Muscle layer of colon (tissue), 2 donors: ENCODE measurements around the gene EPS15.

Source experiments
- H3K27ac ChIP-seq: one replicate; pipeline ENCODE4 v1.7.0; 2013; ENCODE audit warnings: low read depth, mild to moderate bottlenecking, low read length, moderate library complexity
- H3K27me3 ChIP-seq, 2 donors: one replicate each; pipeline ENCODE4 v1.7.0; 2013; ENCODE audit warnings: low read length in 2 of 2, mild to moderate bottlenecking in 2 of 2; ENCODE audit not compliant: insufficient read depth in 2 of 2, control insufficient read depth in 1 of 2
- H3K36me3 ChIP-seq: one replicate; pipeline ENCODE4 v1.7.0; 2013; ENCODE audit warnings: mild to moderate bottlenecking, low read length; ENCODE audit not compliant: insufficient read depth
- H3K4me1 ChIP-seq: one replicate; pipeline ENCODE4 v1.7.0; 2013; ENCODE audit warnings: mild to moderate bottlenecking, low read length; ENCODE audit not compliant: insufficient read depth
- H3K4me3 ChIP-seq, 2 donors: one replicate each; pipeline ENCODE4 v1.7.0; 2013; ENCODE audit warnings: low read length in 2 of 2, low read depth in 1 of 2, mild to moderate bottlenecking in 1 of 2, moderate library complexity in 1 of 2
- H3K9ac ChIP-seq: one replicate; pipeline ENCODE4 v1.7.0; 2013; ENCODE audit warnings: low read length
- H3K9me3 ChIP-seq: one replicate; pipeline ENCODE4 v1.7.0; 2013; ENCODE audit warnings: mild to moderate bottlenecking, low read length
- donor health status: abdominal sarcoma.
- donor health status: Adenocarcinoma of cecum.

The EPS15 gene

GRCh38 chr1:51340380-51340779 lies 178.7 kb downstream of the EPS15 start:
- Histone ChIP-seq H3K4me1 (no peaks in the 10 kb centered on the region), H3K27ac (no peak overlapping the region), H3K27me3 (peaks cover 13 to 27% of the 10 kb centered on the region in 2 donors), H3K4me3 (no peak overlapping the region), H3K9me3 (no peaks in the 10 kb centered on the region), H3K36me3 (no peaks in the 10 kb centered on the region), H3K9ac (no peak overlapping the region)

GRCh38 chr1:51336711-51337110 lies 182.4 kb downstream of the EPS15 start:
- Histone ChIP-seq H3K4me3 (no peak overlapping the region), H3K27ac (no peak overlapping the region), H3K36me3 (no peaks in the 10 kb centered on the region), H3K27me3 (no peaks in the 10 kb centered on the region), H3K9ac (no peak overlapping the region), H3K4me1 (no peaks in the 10 kb centered on the region), H3K9me3 (no peaks in the 10 kb centered on the region)

GRCh38 chr1:51336004-51336403 lies 183.1 kb downstream of the EPS15 start:
- no peak overlapping the region for H3K4me3 ChIP-seq
- no peak overlapping the region for H3K9ac ChIP-seq
- no peaks in the 10 kb centered on the region for H3K9me3 ChIP-seq
- no peak overlapping the region for H3K27ac ChIP-seq
- H3K4me1 ChIP-seq: peaks cover 4% of the 10 kb centered on the region
- no peaks in the 10 kb centered on the region for H3K36me3 ChIP-seq
- H3K27me3 ChIP-seq: peaks cover 0 to 3% of the 10 kb centered on the region in 2 donors

- H3K36me3 ChIP-seq: no peaks in the 10 kb centered on the region
- no peak overlapping the region for H3K4me3 ChIP-seq
- no peak overlapping the region for H3K27ac ChIP-seq
- H3K9me3 ChIP-seq: no peaks in the 10 kb centered on the region
- peaks cover 9% of the 10 kb centered on the region for H3K4me1 ChIP-seq
- no peak overlapping the region for H3K9ac ChIP-seq
- peaks cover 12 to 13% of the 10 kb centered on the region in 2 donors for H3K27me3 ChIP-seq
Observed at GRCh38 chr1:51331206-51332100, 187.6 kb downstream of the EPS15 start.

GRCh38 chr1:51330331-51331201 lies 188.5 kb downstream of the EPS15 start, which contains the start of gene TTC39A:
Gene TTC39A (minus strand): TSS chr1:51330562. CDS start chr1:51330477, 85 bp downstream.
- no peaks in the 10 kb centered on the region for H3K36me3 ChIP-seq
- H3K9me3 ChIP-seq: no peaks in the 10 kb centered on the region
- H3K9ac ChIP-seq: no peak within 1 kb of the TSS
- peak within 1 kb of the TSS; percentile 38 to 56 for H3K4me3 ChIP-seq
- H3K27me3 ChIP-seq: peaks cover 12 to 13% of the 10 kb centered on the region in 2 donors
- no peak within 1 kb of the TSS for H3K27ac ChIP-seq
- peaks cover 9% of the 10 kb centered on the region for H3K4me1 ChIP-seq

- no peak overlapping the region for H3K27ac ChIP-seq
- H3K27me3 ChIP-seq: peaks cover 12 to 13% of the 10 kb centered on the region in 2 donors
- H3K4me1 ChIP-seq: peaks cover 9% of the 10 kb centered on the region
- no peaks in the 10 kb centered on the region for H3K9me3 ChIP-seq
- H3K4me3 ChIP-seq: no peak overlapping the region
- no peaks in the 10 kb centered on the region for H3K36me3 ChIP-seq
- H3K9ac ChIP-seq: no peak overlapping the region
Observed at GRCh38 chr1:51329443-51330325, 189.4 kb downstream of the EPS15 start.

- Histone ChIP-seq H3K9me3 (no peaks in the 10 kb centered on the region), H3K27ac (no peak overlapping the region), H3K36me3 (no peaks in the 10 kb centered on the region), H3K4me3 (no peak overlapping the region), H3K4me1 (peaks cover 9% of the 10 kb centered on the region), H3K27me3 (peaks cover 12 to 13% of the 10 kb centered on the region in 2 donors), H3K9ac (no peak overlapping the region)
Observed at GRCh38 chr1:51328926-51329325, 190.1 kb downstream of the EPS15 start.

GRCh38 chr1:51328279-51328678 lies 190.8 kb downstream of the EPS15 start:
- Histone ChIP-seq H3K4me1 (peaks cover 9% of the 10 kb centered on the region), H3K36me3 (no peaks in the 10 kb centered on the region), H3K9me3 (no peaks in the 10 kb centered on the region), H3K27ac (no peak overlapping the region), H3K4me3 (no peak overlapping the region), H3K27me3 (peaks cover 12 to 13% of the 10 kb centered on the region in 2 donors), H3K9ac (no peak overlapping the region)

- H3K27ac ChIP-seq: no peak overlapping the region
- H3K4me1 ChIP-seq: peaks cover 9% of the 10 kb centered on the region
- H3K4me3 ChIP-seq: no peak overlapping the region
- no peaks in the 10 kb centered on the region for H3K9me3 ChIP-seq
- H3K36me3 ChIP-seq: no peaks in the 10 kb centered on the region
- peaks cover 12 to 13% of the 10 kb centered on the region in 2 donors for H3K27me3 ChIP-seq
- no peak overlapping the region for H3K9ac ChIP-seq
Observed at GRCh38 chr1:51327386-51327785, 191.7 kb downstream of the EPS15 start.

GRCh38 chr1:51326839-51327238 lies 192.2 kb downstream of the EPS15 start:
- peaks cover 12 to 13% of the 10 kb centered on the region in 2 donors for H3K27me3 ChIP-seq
- no peak overlapping the region for H3K4me3 ChIP-seq

More at GRCh38 chr1:51326839-51327238, 192.2 kb downstream of the EPS15 start:
- Histone ChIP-seq H3K9me3 (no peaks in the 10 kb centered on the region), H3K36me3 (no peaks in the 10 kb centered on the region), H3K9ac (no peak overlapping the region), H3K4me1 (peaks cover 9% of the 10 kb centered on the region), H3K27ac (no peak overlapping the region)
